GM19239 (cell line): ENCODE measurements around the gene ACAN.
A peak's percentile ranks its signal among the peaks of the same experiment; 100 is the strongest.
"Not testable (repeated sequence)": the region's sequence is repeated elsewhere in the genome, so short reads cannot be mapped to it uniquely, and the experiment has no call there.

Source experiments
- DNase-seq: peaks from one replicate; pipeline ENCODE4 v3.0.0; 2011; ENCODE audit warnings: low spot score; ENCODE audit not compliant: insufficient read length
- FAIRE-seq: peaks from 2 replicates; lab custom pipeline; 2011; peaks lifted over from hg19 to GRCh38; lab: Jason Lieb, UNC

The ACAN gene

DNA sequence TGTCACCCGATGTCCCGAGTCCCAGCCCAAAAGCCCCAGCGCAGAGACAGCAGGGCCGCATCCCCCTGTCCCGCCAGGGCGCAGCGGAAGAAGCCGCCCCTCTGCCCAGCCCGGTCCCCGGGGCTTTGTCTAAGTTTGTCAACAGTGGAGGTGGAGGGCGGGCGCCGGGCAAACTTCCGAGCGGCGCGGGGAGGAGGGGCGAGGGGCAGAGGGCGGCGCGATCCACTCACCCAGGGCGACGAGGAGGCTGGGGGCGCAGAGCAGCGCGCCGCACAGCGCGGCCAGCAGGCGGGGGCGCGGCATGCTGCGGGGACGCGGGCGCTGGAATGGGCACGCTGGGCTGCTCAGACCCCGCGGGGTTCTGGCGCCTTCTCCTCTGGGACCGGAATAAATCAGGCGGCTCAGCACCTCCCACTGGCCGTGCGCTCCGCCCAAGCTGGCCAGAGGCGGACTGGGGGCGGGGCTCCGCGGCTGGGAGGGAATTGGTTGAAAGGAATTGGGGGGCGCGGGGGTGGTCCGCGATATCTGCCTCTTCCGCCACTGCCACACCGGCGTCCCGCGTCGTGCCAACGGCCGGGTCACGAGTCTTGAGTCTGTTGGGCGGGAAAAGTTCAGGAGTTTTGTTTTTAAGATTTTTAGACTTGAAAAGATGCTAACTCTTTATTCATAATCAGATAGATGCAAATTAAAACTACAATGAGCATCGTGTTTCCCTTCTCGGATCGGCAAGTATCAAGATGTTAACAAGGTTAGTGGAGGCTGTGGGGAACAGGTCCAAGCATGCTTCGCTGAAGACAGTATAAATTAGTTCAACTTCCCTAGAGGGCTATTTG, 110.0 kb downstream of the ACAN start, which contains the start of gene MFGE8:
TSS of gene MFGE8 (minus strand) at position 363 of the 833 bp plus-strand sequence. CDS start at position 303, 60 bp downstream.
- FAIRE-seq (peak; percentile 84), DNase-seq (peak; percentile 61)

DNA sequence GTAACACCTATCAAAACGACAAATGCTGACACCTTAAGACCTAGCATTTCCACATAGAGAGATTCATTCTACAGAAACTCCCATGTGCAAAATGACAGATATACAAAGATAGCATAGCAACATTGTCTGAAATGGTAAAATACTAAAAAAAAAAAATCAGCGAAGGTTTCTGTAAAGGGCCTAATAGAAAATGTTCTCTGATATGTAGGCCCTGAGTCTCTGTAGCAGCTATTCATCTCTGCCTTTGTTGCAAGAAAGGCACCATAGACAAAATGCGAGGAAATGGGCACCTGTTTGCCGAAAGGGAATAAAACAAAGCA, 110.6 kb downstream of the ACAN start:
- no peak for FAIRE-seq
- no peak for DNase-seq

DNA sequence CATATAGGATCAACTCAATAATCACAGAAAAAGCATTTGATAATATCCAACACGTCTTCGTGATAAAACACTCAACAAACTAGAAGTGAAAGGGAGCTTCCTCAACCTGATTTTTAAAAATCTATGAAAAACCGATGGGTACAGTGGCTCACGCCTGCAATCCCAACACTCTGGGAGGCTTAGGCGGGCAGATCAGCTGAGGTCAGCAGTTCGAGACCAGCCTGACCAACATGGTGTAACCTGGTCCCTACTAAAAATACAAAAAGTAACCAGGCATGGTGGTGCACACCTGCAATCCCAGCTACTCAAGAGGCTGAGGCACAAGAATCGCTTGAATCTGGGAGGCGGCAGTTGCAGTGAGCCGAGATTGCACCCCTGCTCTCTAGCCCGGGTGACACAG, 112.1 kb downstream of the ACAN start:
- no peak for FAIRE-seq
- DNase-seq: no peak

DNA sequence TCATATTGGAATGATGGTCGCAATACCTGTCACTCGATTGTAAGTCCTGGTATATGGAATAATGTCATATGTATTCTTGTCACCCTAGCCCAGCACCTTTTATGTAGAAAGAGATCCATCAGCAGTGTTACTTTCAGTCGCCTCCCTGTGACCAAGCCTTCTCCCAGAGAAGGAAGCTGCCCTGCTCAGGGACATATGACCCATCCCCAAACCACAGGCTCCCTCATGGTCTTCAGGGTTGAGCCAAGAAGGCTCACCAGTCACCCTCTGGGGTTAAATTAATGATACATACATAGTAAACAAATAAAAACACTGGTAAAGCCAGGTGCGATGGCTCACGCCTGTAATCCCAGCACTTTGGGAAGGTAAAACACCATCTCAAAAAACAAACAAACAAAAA, 114.5 kb downstream of the ACAN start:
- FAIRE-seq (no peak), DNase-seq (no peak)

DNA sequence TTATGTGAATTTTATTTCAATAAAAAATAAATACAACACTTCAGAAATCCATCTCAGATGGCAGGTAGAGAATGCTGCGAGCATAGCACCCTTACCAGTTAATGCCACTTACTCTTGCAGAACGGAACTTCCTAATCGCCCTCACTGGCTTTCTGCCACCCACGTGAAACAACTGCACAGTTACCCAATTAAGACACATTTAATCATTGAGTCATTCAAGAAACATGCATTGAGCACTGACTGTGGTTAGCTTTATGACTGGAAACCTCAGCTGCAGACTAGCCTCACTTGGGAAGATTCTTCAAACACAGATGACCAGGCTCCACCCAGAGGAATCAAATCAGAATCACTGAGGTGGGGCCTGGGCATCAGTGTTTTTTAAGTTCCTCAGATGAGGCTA, 115.5 kb downstream of the ACAN start:
- DNase-seq (no peak), FAIRE-seq (no peak)

DNA sequence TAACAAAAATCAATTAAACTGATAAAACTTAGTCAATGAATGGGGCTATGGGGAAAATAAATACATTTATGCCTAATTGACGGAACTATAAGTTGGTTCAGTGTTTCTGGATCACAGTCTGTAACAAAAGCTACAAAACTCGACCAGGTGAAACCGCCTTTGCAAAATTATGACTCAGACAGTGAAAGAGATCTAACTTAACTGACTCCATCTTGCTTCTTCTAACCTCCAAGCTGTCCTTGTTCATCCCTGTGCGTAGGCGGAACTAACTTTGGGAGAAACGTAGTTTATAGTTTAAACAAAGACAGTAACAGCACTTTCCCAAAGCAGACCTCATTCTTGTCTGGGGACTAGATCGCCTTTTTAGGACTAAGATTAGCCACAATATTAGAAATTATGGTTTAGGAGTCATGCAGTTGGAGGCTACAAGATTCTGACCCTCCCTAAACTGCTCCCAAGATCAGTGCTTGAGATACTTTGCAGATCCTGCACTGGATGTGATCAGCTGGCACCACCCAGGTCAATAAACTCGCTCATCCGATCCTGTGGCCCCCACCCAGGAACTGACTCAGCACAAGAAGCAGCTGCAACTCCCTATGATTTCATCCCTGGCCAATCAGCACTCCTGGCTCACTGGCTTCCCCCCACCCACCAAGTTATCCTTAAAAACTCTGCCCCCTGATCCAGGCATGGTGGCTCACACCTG, 117.1 kb downstream of the ACAN start:
- DNase-seq: no peak

DNA sequence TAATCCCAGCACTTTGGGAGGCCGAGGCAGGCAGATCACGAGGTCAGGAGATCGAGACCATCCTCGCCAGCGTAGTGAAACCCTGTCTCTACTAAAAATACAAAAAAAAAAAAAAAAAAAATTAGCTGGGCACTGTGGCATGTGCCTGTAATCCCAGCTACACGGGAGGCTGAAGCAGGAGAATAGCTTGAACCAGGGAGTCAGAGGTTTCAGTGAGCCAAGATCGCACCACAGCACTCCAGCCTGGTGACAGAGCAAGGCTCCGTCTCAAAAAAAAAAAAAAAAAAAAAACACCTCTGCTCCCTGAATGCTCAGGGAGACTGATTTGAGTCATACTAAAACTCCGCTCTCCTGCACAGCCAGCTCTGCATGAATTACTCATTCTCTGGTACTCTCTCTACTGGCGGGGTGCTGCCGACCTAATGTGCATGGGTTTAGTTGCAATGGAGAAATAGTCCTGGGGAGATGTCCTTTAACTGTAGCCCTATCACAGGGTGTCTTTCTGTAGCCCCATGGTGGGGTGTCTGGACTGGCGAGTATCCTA, 117.7 kb downstream of the ACAN start:
- FAIRE-seq, DNase-seq: not testable (repeated sequence)

More for the DNA sequence above, 117.1 kb downstream of the ACAN start:
- FAIRE-seq: no peak
